ENCODE data around the gene SUCNR1.
"Not testable (repeated sequence)": the region's sequence is repeated elsewhere in the genome, so short reads cannot be mapped to it uniquely, and the experiment has no call there.

SUCNR1 gene

DNA sequence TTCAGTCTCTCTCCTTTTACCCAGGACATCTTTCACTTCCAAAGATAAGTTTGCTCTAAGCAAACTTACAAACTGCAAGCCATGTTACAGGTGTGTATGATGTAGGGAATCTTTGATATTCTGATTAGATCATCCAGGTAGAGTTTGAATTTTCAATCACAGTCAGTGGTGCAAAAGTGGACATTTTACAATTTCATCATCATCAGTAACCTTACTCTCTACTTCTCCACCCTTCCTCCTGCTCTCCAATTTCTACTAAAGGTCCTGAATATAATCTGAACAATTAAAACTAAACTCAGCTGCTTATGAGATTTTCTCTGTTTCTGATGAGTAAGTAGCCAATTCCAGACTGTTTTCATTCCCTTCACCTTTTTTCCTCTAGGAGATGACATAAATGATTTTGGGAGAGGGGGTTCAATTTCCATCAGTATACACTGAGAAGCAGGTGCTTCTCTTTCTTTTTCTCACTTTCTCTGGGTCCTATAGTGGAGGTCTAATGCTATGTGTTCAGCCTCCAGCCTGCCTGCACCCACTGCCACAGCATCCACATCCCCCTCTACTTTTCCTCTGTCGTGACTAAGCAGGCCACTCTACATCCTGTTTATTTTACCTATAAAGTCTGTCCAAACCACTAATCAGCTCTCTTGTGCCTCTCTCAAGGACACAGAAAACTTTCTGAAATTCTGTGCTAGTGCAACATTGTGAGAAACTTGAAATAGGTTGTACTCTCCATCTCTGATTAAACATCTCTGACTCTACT, 27.6 kb downstream of the SUCNR1 start:
- DNase-seq (ENCODE audit: low spot score), result no peak

DNA sequence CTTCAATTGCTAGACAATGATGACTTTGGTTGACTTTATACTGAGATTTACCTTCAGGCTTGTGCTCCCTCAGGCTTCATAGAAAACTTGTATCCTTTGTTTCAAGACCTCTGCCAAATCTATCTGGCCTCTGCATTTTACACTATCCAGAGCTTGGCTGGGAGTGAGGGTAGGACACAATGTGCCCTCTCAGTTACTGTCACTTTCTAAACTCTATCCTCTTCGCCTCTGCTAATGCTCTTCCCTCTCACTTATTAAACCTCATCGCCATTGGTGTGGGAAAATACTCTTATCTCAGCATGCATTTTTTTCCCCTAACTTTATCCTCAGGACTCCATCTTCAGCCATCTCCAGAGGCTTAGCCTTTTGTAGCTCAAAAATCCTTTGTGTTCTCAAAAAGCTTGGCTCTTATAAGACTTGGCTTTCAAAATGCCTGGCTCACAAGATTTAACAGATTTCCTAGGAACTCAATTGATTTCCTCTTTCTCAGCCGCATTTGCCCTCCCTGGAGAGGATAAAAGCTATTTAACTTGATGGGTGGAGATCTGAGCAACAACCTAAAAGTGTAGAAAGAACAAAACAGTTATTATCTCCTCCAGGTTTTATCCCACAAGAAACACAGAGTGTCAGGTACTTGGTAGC, 28.3 kb downstream of the SUCNR1 start:
- DNase-seq (ENCODE audit: low spot score), result no peak

DNA sequence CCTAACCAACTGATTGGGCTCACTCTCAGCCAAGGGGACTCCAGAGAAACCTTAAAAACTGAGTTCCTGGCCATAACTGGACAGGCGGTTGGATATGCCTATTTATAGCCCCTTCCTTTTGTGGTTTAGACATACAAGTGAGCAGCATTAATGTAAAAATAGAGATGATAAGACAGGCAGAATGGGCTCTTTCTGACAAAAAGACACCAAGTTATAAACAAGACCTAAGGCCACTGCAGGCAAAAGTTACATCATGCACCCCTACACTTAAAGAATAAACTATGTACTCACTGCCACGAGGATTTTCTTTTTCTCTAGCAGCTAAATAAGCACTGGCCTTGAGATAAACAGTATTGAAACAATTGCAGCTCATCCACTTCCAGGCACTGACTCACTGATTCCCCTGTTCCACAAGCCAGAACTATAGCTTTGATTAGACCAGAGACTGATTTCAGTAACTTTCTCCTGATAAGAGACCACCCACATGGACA, 30.1 kb downstream of the SUCNR1 start:
- no peak for DNase-seq (ENCODE audit: low spot score)

DNA sequence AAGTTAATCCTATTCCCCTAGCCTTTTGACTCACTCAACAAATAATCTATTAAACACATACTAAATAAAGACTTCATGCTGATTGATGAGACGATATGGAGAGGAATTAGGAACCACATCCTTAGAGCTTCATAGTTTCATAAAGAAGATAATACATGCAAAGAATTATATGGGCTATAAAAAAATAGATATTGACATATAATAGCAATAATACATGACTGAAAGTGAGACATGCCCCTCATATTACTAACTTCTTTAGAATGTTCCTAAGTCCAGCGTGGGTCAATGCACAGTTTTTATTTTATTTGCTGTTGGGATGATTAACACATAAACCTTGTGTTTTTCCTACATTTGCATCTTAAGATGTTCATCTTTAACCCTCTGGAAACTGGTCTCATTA, 32.2 kb downstream of the SUCNR1 start:
- DNase-seq (ENCODE audit: low spot score), result no peak

DNA sequence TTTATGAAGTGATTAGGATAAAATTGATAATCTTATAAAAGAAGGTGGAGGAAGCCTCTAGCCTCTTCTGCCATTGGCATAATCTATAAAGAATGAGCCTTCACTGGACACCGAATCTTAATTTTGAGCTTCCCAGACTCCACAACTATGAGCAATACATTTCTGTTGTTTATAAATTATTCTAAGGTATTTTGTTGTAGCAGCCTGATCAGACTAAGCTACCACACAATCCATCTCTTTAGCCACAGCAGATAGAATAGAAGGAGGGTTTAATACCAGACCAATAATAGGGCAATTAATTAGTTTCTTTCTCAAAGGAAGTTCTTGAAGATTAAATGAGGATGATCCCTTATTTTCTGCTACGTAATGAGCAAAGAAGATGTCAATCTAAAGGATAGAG, 33.3 kb downstream of the SUCNR1 start:
- no peak for DNase-seq (ENCODE audit: low spot score)

DNA sequence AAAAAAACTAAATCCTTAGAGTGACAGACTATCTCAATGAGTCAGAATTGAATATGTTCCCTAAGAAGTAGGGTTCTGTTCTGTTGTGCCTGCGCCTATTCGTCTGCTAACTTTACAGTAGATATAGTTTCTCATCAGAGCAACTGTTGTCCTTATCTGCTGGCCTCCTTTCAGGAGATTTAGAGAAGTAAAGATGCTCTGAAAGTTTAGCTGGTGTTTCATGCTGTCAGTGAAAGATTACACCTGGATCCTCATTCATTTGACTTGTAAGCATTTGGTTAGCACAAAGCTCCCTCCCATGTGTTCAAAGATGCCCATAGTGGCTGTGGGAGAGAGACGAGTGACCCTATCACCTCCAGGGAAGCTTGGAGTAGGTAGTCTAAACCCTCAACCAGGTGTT, 35.0 kb downstream of the SUCNR1 start:
- no peak for DNase-seq (ENCODE audit: low spot score)

DNA sequence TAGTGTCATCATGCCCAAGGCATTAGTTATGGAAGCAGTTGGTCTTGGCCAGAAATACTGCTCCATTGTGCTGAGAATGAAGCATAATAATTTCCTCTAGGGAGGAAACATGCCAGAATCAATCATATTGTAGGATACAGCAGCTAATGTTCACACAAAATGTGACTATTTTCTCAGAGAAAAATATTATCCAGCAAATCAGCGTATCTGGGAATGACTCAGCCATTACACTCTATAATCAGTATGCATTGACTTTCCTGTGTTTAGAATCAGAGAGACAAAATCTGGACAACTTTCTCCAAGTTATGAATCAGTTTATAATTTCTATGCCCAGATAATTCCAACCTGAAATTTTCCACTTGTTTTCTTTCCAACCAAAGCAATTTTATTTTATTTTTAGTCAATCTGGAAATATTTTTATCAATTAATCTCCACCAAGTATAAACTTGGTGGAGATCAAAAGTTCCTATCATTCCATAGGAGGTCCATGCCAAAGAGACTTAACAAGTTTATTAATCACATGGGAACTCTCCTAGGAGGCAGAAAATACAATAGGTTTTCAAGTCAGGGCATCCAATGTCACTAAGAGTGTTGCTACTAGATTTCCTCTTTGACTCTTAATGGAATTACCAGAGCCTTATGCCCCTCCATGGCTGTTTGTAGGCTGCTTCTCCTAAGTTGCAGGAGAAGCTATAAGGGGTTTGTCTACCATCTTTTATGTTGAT, 36.4 kb downstream of the SUCNR1 start:
- DNase-seq (ENCODE audit: low spot score), result no peak

DNA sequence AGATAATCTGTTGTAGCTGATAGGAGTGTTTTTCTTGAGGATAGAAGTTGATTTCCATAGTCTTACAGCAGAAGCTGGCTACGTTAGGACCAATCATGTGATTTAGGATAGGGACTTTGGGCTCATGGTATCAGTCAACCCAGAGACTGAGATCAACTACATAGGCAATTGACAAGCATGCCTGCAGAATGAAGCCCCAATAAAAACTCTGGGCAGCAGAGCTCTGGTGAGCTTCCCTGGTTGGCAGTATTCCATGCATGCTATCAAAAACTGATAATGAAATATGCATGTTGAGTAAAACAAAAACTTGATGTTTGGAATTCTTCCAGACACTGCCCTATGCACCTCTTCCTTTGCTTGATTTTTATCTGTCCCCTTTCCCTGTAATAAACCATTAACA, 38.0 kb downstream of the SUCNR1 start:
- DNase-seq (ENCODE audit: low spot score), result no peak

DNA sequence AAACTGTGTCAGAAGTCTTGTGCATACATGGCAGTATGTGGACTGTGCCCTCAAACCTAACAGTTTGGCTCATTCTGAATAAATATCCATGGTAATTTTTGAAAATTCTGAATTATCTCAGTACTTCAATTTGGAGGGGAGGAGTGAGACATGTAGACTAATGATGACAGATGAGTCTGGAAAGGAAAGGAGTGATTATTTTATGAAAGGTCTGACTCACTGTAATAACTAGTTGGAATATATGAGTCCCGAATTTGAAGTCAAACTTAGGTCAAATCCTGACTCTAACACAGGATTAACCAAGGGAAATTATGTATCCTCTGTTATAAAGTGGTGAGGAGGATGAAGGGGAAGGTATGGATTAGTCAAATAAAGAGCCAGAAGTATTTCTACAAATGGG, 38.6 kb downstream of the SUCNR1 start:
- DNase-seq (ENCODE audit: low spot score), result peak; percentile 9

DNA sequence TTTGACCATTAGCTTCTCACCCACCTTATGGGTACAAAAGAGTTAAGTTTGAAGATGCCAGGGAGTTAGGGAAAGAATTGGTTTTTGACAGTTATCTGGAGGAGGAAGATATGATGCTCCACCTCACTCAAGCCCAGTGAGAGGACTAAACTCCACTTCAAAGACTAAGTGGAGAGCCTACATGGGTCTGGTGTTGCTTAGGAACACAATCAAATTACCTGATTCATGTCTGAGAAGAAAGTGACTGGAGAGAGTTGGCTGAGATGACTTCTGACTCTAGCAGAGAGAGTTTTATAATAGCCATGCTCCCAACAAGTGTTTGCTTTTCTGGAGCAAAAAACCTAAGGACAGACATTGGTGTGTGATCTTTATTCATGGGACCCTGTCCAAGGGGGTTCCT, 43.3 kb downstream of the SUCNR1 start:
- no peak for DNase-seq (ENCODE audit: low spot score)

DNA sequence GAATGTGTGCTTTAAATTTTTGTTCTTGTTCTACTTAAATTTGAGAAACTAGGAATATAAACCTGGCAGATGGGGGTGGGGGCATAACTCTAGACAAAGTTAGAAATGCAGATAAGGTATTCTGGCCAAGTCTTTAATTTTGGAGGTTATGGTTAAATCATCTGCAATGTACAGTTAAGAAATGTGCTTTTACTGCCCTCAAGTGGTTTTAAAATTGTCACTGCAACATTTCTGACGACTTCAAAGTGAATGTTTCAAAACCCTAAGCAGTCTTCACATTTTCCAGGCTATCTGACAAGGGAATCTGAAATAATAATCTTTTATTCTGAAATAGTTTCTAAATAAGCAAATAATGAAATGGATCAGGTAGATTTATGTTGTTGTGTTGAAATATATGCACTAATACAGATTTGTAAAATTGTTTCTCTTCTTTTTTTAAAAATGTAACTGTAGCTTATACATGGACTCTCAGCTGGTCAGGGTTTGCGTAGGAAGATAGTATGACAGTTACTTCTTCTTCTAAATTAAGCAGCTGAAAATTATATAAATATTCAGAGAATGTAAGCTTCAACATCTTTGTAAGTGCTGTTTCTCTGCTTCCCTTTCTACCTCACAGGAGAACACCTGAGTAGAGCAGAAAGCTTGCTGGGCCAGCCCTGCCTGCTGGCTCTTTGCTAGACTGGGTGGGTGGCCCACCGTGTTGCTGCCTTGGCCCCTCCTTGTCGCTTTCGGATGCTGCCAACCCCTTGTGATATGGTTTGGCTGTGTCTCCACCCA, 45.0 kb downstream of the SUCNR1 start:
- DNase-seq (ENCODE audit: low spot score), result peak; percentile 63

DNA sequence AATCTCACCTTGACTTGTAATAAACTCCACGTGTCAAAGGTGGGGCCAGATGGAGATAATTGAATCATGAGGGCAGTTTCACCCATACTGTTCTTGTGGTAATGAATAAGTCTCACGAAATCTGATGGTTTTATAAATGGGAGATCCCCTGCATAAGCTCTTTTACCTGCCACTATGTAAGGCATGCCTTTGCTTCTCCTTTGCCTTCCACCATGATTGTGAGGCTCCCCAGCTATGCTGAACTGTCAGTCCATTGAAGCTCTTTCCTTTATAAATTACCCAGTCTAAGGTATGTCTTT, 45.5 kb downstream of the SUCNR1 start:
- no peak for DNase-seq (ENCODE audit: low spot score)

DNA sequence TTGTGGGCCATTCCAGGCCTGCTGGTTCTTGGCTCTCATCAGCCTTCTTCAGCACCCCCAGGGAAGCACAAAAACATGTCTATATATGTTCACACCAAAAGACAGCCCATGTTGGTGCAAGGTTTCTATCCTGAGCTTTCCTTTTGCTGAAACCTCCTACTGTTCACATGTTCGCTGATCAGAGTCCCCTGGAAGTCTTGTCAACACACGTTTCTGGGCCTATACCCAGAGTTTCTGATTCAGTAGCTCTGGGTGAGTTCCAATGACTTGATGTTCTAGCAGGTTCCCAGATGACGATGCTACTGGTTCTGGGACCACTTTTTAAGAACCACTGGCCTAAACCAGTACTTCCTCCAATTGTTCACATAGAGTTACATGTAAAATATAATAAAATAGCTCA, 46.0 kb downstream of the SUCNR1 start:
- no peak for DNase-seq (ENCODE audit: low spot score)

DNA sequence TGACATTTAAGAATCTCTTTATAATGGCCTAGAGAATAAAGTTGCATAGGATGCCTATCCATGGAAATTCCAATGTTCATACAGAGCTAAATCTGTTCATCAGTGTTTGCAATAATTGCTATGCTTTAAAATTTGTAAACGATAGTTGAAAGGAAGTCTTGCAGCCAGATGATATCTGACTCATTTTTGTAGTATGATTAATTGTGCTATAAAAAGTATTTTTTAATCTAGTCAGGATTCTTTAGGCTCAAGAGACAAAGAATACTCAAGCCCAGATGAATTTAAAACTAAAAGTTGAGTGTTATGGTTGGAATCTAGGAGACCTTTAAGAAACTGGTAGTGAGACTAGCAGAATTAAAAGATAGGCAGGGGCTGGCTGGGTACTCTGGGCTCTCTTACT, 50.5 kb downstream of the SUCNR1 start:
- no peak for DNase-seq (ENCODE audit: low spot score)

DNA sequence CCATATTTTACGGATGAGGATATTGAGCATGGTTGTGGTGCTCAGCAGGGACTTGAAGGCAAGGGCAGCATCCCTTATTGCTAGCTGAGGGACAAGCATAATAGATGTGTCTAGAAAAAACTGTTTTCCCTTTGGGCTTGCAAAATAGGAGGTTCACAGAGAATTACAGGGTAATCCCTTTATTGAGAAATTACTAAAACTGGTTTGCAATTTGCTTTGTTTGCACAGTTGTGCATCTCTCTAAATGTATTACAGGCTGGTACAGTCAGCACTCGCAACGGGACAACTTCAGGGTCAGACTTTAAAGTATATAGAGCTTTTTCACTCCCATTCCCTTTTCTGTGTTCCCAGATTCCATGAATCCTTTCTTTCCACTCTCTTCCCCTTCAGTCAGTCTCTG, 51.3 kb downstream of the SUCNR1 start:
- no peak for DNase-seq (ENCODE audit: low spot score)

DNA sequence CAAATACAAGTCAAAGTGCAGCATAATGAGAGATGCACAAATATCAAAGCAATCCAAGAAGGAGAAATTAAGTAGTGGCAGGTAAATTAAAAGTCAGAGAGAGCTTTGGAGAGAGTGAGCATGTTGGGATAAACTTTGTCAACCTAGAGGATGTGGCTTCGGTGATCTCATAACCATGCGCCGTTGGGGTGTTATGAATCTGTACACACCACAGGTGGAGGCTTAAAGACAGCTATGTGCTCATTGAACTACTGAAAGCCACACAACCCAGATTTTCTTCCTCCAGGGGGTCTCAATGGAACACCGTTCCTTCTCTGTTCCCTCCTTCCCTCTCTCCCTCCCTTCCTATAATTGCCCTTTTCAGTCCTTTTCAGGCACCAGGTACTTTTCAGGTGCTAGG, 52.0 kb downstream of the SUCNR1 start:
- no peak for DNase-seq (ENCODE audit: low spot score)

DNA sequence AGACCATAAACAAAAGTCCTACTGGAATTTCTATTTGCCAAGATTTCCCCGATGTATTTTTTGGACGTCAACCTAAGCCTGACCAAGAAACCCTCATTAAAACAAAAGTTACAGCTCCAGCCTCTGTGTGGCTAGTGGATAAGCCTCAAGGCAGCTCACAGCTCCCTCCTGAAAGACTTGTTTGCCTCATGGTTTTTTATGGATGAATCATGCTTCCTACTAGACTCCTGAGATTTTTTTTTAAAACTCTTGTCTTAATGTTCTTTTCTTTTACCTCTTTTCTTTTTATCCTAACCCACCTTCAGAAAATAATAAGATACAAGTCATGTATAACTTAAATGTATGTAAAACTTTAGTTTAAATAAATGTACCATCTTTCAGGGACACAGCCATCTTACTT, 52.4 kb downstream of the SUCNR1 start:
- peak; percentile 15 for DNase-seq (ENCODE audit: low spot score)

DNA sequence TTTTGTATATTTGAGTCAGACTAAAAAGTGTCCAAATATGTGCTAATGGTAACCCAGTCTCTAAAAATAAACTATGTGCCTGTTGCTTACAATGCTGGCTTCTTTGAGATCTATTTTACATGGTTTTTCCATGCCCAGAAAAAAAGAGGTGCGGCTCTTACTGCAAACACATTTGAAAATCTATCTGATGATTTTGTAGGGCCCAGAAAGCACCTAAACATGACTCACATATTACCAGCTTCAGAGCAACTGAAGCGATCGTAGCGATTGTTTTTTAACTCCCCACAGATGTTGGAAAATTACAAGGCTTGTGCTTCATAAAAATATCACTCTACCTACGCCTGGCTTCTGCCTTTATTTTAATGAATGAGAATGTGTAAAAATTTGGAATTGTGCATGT, 53.5 kb downstream of the SUCNR1 start:
- DNase-seq (ENCODE audit: low spot score), result no peak

DNA sequence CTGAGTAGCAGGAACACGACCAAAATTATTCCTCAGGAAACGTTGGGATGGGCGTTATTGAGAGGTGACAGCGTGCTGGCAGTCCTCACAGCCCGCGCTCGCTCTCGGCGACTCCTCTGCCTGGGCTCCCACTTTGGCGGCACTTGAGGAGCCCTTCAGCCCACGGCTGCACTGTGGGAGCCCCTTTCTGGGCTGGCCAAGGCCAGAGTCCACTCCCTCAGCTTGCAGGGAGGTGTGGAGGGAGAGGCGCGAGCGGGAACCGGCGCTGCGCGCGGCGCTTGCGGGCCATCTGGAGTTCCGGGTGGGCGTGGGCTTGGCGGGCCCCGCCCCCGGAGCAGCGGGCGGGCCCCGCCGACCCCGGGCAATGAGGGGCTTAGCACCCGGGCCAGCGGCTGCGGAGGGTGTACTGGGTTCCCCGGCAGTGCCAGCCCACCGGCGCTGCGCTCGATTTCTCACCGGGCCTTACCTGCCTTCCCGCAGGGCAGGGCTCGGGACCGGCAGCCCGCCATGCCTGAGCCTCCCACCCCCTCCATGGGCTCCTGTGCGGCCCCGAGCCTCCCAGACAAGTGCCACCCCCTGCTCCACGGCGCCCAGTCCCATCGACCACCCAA, 54.6 kb downstream of the SUCNR1 start:
- DNase-seq (ENCODE audit: low spot score), result not testable (repeated sequence)

DNA sequence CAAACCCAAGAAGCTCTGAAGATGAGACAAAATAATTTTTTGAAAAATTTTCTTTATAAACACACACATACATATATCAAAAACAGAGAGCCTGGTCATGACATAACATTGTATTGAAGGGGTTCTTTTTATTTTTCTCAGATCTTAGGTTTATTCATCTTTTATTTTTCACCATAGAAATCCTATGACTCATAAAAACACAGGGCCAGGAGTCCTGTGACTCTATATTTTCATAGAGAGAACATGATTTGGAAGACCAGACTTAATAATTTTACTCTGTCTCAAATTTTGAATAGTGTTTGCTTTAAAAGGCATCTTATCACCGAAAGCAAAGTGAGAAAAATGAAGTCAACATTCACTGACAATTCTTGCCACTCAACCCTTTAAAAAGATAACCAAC, 57.7 kb downstream of the SUCNR1 start:
- DNase-seq (ENCODE audit: low spot score), result no peak

DNA sequence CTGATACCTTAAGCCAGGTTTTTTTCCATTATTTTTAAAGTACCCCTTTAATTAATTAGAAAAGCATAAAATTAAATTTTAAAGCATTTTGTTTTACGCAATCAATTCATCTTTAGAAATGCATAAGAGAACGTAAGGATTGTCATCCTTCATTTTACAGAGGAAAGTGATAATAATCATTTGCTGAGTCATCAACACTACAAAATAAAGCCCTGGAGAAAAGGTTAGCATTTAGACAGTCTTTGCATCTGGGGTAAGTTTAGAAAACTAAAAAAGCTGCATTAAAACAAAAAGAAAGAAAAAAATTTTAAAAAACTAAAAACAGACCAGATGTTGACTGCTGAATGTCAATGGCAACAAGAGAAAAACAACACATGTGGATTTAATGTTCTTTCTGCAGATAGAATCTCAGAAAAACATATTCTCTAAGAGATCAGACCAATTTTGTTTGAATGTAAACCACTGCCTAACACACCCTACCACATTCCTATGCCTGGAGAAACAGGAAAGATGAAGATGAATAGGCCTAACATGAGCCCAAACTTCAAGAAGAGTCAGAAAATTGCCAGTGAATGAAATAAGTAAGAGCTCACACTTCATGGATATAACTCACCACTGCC, 59.9 kb downstream of the SUCNR1 start:
- DNase-seq (ENCODE audit: low spot score), result no peak
